Measurements from ENCODE around the gene POF1B. TPM values are rescaled to one million over a fixed set of nuclear protein-coding genes. Genes with fewer than 3 reads are reported as not detected.

The POF1B gene
- total and polyA plus RNA-seq, 2 of the 4 experiments (the other 2 are of a cell fraction): not detected

- H3K18ac ChIP-seq (ENCODE audit: low read depth, low read length): no peak overlapping the region
- in situ Hi-C loops (cut with MboI; ENCODE audit: low sequenced_read_pairs): no loop called here
- no peak overlapping the region for H3K23ac ChIP-seq (ENCODE audit: low read depth, low read length)
- intact Hi-C loops (cut with micrococcal nuclease): no loop called here
- no peaks in the 10 kb centered on the region for H3K9me3 ChIP-seq (ENCODE audit: control insufficient read depth, insufficient read depth, low read length)
- no peaks in the 10 kb centered on the region for H3K27me3 ChIP-seq (ENCODE audit: control insufficient read depth, insufficient read depth, low read length)
- no peaks in the 10 kb centered on the region for H4K20me1 ChIP-seq (ENCODE audit: insufficient read depth, low read length)
- no peak overlapping the region for H3K4me2 ChIP-seq (ENCODE audit: low read depth, low read length)
- no peak overlapping the region for H2AFZ ChIP-seq (replicated peaks; ENCODE audit: low read length, poor library complexity)
- DNase-seq: no peak
- H3K56ac ChIP-seq (ENCODE audit: extremely low read depth, insufficient read depth, low read length): no peak overlapping the region
- TF ChIP-seq CTCF (conservative IDR thresholded peaks at IDR 0.05; ENCODE audit: low read depth, low read length) (no peak), MAZ (IDR thresholded peaks at IDR 0.05; ENCODE audit: borderline replicate concordance, low read depth, low read length) (no peak), RCOR1 (IDR thresholded peaks at IDR 0.05; ENCODE audit: insufficient replicate concordance, low read length) (no peak), RAD21 (IDR thresholded peaks at IDR 0.05; ENCODE audit: low read length) (no peak), NFE2L2 (IDR thresholded peaks at IDR 0.05; ENCODE audit: low read depth, low read length) (no peak), MXI1 (IDR thresholded peaks at IDR 0.05; ENCODE audit: borderline replicate concordance, low read depth, low read length) (no peak), USF2 (IDR thresholded peaks at IDR 0.05; ENCODE audit: low read depth, low read length) (no peak), FOS (IDR thresholded peaks at IDR 0.05; ENCODE audit: low read depth, low read length) (no peak), POLR2A (IDR thresholded peaks at IDR 0.05; ENCODE audit: low read depth, low read length) (no peak), ELK1 (IDR thresholded peaks at IDR 0.05; ENCODE audit: borderline replicate concordance, low read depth, low read length) (no peak), CEBPB (IDR thresholded peaks at IDR 0.05; ENCODE audit: low read depth, low read length) (no peak), RFX5 (IDR thresholded peaks at IDR 0.05; ENCODE audit: low read depth, low read length) (no peak), CHD1 (IDR thresholded peaks at IDR 0.05; ENCODE audit: low read depth, low read length) (no peak), BHLHE40 (IDR thresholded peaks at IDR 0.05; ENCODE audit: low read depth, low read length) (no peak), SMC3 (IDR thresholded peaks at IDR 0.05; ENCODE audit: low read depth, low read length) (no peak)
- no peaks in the 10 kb centered on the region for H3K4me1 ChIP-seq (ENCODE audit: control insufficient read depth, insufficient read depth, low read length)
- no peaks in the 10 kb centered on the region for H3K79me1 ChIP-seq (ENCODE audit: low read depth in 1 of 2, low read length in 2 of 2)
- no peak overlapping the region for H2BK15ac ChIP-seq (ENCODE audit: low read depth, low read length)
- no peak overlapping the region for H3K14ac ChIP-seq (replicated peaks; ENCODE audit: low read depth, low read length)
- no peak overlapping the region for H4K8ac ChIP-seq (ENCODE audit: low read depth in 2 of 2, low read length in 2 of 2)
- no peak overlapping the region for H3K4ac ChIP-seq (ENCODE audit: low read depth, low read length)
- dilution Hi-C loops (cut with HindIII; ENCODE audit: low sequenced_read_pairs, unreplicated experiment): no loop called here
- POLR2A ChIA-PET (ENCODE audit: unreplicated experiment): no interaction called here
- H4K5ac ChIP-seq (ENCODE audit: low read depth, low read length): no peak overlapping the region
- no peak overlapping the region for H3K27ac ChIP-seq (ENCODE audit: insufficient read depth, low read length)
- BruUV-seq (replicated peaks): no TSS peak
- H3K36me3 ChIP-seq (ENCODE audit: control insufficient read depth, insufficient read depth, low read length): no peaks in the 10 kb centered on the region
- H2BK20ac ChIP-seq (ENCODE audit: low read depth, low read length): no peak overlapping the region
- CTCF ChIA-PET: no interaction called here
- H3K9me1 ChIP-seq (ENCODE audit: insufficient read depth, low read length): no peaks in the 10 kb centered on the region
- ATAC-seq (ENCODE audit: low read depth): no peak
- H3K9ac ChIP-seq (ENCODE audit: low read depth, low read length): no peak overlapping the region
- no peak overlapping the region for H4K91ac ChIP-seq (ENCODE audit: insufficient read depth, low read depth, low read length)
- H2AK9ac ChIP-seq (replicated peaks; ENCODE audit: low read depth, low read length, poor library complexity): no peak overlapping the region
- H3K4me3 ChIP-seq (ENCODE audit: insufficient read depth, low read depth, low read length): no peak overlapping the region
- WGBS, 2 experiments (ENCODE audit: extremely low coverage in 2 of 2, insufficient read length in 1 of 2): no CpG with 5 or more reads among the region's 1 CpG
- H2BK5ac ChIP-seq (ENCODE audit: low read depth, low read length, poor library complexity, severe bottlenecking): no peak overlapping the region
- H2AK5ac ChIP-seq (ENCODE audit: low read depth, low read length): no peak overlapping the region
- H2BK120ac ChIP-seq (ENCODE audit: low read depth, low read length): no peak overlapping the region
Measured at GRCh38 chrX:85359051-85359450, 20.4 kb downstream of the POF1B start.
